Measurements from ENCODE around the gene HMGXB3.
A peak's percentile ranks its signal among the peaks of the same experiment; 100 is the strongest.

Gene HMGXB3

DNA sequence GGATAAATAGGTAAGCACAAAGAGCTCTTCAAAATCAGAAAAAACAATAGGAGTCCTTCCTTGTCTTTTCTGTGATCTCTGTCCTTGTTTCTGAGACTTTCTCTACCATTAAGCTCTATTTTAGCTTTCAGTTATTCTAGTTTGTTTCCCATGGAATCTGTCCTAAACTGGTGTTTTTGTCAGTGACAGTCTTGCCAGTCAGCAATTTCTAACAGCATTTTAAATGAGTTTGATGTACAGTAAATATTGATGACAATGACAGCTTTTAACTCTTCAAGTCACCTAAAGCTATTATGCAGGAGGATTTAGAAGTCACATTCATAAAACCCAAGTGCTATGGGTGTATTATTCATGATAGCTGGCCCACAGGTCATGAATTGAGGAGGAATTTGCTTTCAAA is 18.0 kb upstream of the HMGXB3 start:
- DNase-seq, result no peak

DNA sequence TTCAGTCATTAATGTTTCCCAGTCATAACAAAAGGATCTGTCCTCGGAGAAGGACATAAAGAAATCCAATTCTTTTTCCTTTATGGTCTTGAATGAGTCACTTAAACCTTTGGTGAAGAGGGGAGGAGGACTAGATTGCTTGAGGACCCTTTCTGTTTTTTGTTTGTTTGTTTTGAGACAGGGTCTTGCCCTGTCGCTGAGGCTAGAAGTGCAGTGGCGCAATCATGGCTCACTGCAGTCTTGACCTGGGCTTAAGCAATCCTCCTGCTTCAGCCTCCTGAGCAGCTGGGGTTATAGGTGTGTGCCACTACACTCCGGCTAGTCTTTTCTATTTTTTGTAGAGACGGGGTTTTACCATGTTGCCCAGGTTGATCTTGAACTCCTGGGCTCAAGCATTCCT is 12.4 kb upstream of the HMGXB3 start:
- DNase-seq, result no peak

DNA sequence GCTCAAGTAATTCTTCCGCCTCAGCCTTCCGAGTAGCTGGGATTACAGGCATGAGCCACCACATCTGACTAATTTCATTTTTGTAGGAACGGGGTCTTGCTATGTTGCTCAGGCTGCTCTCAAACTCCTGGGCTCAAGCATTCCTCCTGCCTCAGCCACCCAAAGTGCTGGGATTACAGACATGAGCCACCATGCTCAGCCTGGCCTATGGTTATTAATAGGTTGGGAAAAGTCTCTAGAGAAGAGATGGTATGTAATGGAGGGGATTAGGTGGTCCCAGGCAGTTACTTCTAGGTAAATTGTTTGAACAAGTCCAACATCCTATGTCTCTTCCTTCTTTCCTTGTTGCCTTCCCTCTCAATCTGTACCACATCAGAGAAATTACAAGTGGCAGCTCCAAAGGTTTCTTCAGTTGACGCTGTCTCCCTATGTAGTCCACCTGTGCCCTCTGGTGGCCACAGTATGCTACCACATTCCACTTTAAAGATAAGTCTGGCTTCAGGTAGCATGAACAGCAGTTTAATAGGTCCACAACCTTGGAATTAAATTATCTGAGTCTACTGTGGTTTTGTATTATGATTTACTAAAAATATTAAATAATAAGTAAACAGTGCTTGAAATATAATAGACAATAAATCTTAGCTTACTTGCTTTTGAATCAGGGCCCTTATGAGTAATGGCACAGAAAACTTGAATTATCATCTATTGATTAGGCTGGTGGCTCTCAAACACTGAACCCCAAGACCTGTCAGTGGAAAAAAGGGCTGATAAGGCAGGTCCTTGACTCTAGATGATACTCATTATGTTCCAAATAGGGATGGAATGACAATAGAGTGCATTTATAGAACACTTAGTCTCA is 9.8 kb upstream of the HMGXB3 start:
- DNase-seq, result peak; percentile 10

DNA sequence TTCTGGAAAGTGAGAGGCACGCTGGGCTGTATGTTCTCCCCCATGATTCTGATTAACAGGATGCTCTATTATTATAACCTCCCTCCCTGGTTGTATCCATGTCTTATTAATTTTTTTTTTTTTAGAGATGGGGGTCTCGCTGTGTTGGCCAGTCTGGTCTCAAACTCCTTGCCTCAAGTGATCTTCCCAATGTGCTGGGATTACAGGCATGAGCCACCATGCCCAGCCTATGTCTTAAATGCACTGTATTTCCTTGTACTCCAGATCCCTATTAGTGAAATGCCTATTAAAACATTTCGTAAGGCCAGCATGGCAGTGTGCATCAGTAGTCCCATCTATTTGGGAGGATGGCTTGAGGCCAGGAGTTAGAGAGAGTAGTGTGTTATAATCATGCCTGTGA is 7.1 kb upstream of the HMGXB3 start:
- DNase-seq, result no peak

- DNase-seq, result no peak
Measured at GRCh38 chr5:149995385-149996204, 4.9 kb upstream of the HMGXB3 start.

- no peak for DNase-seq
Measured at GRCh38 chr5:149996205-149996890, 4.2 kb upstream of the HMGXB3 start.

DNA sequence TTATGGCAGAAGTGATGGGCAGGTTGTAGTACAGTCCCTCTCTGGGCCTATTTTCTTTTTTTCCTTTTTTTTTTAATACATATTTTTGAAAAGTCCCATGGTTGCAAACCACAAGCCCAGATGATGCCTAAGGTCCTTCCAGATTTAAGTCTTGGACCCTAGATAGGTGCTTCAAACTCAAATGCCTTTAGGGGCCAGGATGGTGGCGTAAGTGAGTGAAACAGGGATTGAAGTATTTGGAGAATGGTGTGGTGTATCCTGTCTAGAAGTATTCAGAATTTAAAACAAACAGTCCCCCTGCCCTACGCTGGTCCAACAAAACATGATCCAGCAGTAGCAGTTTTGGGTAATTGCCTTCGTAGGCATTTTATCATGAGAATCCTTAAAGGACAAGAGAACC is 2.3 kb upstream of the HMGXB3 start:
- DNase-seq, result no peak

DNA sequence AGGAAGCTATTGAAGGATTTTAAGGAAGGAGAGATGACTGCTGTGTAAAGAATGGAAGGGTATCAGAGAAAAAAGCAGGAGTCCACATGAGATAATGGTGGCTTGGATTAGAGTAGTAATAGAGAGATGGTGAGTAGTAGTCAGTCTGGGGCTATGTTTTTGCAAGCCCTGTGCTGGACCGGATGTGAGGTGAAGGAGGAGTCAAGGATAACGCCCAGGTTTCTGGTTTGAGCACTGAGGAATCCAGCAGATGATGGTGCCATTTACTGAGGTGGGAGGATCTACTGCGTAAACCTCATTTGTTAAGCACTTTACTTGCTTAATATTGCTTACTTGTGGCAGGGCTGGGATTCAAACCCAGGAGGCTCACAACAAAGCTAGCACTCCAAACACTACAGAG is 1.2 kb upstream of the HMGXB3 start:
- DNase-seq, result no peak

DNA sequence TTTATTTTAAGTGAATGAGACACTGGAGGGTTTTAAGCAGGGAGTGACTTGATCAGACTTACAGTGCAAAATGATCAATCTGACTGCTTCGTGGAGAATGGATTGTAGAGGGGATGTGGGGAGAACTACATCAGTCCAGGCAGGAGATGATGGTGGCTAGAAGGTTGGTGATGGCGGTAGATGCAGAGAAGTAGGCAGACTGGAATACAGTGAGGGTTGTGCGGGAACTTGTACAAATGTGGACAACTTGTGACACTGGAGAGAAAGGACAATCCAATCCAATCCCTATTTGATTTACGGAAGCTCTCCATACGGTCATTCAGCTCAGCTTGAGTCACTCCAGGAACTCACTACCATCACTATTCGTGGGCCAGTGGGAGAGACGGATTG is 678 bp upstream of the HMGXB3 start:
- no peak for DNase-seq

DNA sequence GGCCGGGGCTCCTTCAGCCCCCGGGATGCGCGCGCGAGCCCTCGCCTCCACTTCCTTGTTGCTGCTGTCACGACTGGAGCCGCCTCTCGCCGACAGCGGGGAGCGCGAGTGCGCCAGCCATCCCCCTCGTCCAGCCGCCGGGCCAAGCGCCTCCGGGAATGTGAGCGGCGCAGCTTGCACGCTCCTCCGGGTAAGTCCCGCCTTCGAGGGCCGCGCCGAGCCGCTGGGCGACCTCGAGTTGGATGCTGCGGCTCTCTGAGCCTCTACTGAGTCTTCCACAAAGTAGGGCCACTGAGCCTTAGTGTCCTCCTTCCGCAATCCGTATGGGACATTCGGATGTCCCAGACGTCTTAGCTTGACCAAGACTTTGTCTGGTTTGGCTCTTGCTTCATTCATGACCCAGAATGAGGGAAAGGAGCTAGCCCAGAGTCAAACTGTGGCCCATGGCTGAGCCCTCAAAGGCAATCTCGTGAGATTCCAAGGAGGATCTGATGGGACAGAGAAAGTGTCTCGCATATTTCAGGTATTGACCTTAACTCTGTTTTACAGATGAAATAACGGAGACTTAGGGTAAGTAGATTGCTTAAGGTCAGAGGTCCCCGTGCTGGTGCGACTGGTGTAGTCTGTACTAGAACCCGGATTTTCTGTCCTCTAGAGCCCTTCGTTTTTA is 586 bp downstream of the HMGXB3 start:
- no peak for DNase-seq

- DNase-seq, result no peak
Measured at GRCh38 chr5:150001660-150002486, 1.3 kb downstream of the HMGXB3 start.

DNA sequence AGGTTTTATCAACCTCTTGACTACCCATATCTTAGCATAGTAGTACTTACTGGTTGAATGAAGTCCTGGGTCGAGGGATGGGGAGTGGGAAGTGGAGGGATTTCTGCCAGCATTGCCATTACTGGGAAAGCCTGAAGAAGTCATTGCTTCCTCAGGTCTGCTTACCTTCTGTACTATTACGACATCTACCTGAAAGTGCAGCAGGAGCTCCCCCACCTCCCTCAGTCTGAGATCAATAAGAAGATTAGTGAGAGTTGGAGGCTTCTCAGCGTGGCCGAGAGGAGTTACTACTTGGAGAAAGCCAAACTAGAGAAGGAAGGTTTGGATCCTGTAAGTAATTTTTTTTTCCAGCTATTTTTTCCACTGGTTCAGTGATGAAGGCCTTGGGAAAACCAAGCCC is 5.8 kb downstream of the HMGXB3 start:
- DNase-seq, result no peak

DNA sequence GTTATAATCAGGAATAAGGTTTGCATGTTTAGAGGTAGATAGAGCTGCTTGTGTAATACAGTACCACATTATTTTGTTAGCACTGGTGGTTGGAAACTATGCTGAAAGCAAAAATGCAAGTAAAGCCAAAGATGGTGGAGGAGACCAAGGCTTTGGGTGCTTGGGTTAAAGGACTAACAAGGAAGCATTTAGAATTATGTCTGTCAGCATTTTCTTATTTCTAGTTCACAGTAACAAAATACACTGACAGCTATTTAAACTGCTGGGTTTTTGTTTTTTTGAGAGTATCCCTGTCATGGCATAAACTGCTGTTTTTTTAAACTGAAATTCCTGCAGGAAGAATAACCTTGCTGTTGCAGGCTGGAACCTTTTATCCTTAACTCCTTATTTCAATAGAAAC is 6.5 kb downstream of the HMGXB3 start:
- no peak for DNase-seq

DNA sequence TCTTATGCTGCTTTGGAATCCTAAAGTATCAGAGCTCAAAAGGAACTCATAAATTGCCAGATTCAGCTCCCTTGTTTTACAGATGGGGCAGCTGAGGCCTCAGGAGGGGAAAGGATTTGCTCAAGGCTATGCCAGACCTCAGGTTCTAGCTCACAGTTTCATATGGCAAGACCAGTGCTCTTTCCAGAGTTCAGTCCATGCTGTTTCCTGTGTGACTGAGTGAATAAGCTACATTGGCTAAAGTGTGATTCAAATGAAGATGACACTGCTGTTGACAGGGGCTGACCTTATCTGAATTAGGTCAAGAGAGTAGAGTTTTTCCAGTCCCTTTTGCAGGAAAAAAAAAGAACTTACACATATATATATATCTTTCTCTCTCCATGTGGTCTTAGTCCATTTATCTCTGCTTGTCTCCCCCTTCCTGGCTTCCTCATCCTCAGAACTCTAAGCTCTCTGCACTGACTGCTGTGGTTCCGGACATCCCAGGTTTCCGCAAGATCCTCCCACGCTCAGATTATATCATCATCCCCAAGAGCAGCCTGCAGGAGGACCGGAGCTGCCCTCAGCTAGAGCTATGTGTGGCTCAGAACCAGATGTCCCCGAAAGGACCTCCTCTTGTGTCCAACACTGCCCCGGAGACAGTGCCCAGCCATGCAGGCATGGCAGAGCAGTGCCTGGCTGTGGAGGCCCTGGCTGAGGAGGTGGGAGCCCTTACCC is 9.3 kb downstream of the HMGXB3 start:
- no peak for DNase-seq

DNA sequence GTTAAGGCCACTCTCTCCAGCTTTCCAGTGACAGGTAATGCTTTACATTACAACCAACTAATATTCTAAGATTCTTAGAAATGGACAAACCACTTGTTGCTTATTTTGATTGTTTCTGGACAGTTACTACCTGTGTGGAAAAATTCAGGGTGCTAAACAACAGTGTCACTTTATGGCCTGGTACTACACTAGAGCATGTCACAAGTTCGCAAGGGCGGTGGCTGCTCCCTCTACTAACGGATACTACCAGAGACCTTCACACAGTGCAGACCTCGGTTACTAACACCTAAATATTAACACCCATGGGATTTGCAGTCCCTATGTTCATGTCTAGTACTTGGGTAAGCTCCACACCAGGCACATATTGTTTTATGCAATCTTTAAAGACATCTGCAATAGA is 13.4 kb downstream of the HMGXB3 start:
- DNase-seq, result no peak

DNA sequence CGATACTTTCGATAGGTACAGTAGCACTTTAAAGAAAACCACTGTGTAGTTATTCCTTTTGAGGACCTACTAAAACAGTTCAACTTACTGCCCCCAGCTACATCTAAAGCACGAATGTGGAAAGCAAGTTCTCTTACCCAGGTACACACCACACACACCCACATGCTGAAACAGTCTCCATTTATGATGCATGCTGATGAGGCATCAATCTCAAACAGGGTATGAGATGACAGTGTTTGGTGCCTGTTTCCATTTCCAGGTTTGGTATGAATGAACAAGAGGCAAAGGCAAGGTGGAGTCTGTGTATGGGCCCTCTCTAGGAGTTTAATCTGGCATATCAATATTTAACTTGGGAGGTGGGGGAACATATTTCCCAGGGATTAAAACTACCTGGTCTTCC is 13.9 kb downstream of the HMGXB3 start:
- no peak for DNase-seq

DNA sequence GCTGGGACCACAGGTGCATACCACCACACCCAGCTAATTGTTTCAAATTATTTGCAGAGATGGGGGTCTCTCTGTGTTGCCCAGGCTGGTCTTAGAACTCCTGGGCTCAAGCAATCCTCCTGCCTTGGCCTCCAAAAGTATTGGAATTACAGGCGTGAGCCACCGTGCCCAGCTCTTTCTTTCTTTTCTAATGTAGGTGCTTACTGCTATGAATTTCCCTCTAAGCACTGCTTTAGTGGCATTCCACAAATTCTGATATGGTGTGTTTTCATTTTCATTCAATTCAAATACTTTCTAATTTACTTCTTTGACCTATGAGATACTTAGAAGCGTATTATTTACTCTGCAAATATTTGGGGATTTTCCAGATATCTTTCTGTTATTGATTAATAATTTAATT is 14.9 kb downstream of the HMGXB3 start:
- DNase-seq, result no peak

GRCh38 chr5:150016537-150016936 is 16.0 kb downstream of the HMGXB3 start:
- DNase-seq, result no peak

DNA sequence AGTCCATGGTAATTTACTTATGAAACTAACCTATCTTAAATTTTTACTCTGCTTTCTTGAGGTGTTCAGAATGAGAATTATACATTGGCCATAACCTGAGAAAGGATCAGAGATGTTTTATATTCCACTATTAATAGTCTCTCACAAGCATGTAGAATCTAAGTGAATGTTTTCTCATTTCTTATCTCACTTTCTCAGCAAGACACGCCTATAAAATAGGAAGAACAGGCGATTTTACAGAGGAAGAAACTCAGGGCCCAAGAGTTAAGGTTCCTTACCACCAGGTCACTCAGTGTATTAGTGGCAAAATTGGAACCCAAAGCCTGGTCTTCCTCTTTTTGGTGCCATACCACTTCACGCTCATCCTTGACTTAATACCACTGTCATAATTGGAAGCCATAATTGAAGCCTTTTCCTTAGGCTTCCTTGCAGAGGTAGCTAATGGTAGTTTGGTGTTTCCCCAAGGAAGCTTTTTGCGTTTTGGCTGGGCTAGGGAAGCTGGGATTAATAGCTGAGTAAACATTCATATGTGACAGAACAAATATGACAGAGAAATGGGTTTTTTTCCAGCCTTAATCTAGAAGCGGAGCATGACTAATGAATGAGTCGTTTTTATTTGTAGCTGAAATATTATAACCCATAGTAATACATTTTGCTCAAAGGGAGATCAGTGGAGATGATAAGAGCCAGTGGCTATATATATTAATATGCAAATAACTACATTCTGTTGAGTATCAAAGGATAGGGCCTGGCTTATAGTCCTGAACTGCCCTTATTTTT is 16.9 kb downstream of the HMGXB3 start:
- no peak for DNase-seq

DNA sequence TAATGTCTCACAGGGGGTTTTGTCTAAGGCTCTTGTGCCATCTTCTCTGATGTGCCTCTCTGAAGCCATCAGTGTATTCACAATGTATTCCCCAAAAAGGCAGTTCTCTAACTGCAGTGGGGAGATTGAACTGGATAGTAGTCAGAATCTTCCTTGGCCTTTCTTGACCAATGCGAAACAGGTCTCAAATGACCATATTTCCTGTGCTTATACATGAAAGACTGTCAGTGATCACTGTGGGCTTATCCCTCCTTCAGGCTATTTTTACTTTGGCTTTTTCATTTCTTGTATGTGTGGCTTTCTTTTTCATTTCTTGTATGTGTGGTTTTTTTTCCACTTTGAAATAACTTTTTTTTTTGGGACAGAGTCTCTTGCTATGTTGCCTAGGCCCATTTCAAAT is 19.7 kb downstream of the HMGXB3 start:
- DNase-seq, result no peak

All from NCI-H1436 treated with DMSO at 0.1 percent for 48 hours (cell line).